HepG2 (cell line): Measurements from ENCODE around the gene TUT7. TPM values are rescaled to one million over a fixed set of nuclear protein-coding genes. Genes with fewer than 3 reads are reported as not detected.

ENCODE experiments used
- ATAC-seq: fragments of 200-7000 bp; cut with Tn5 transposase; 3 replicates; pipeline ENCODE4 v1.9.1; 2020; ENCODE audit warnings: mild to moderate bottlenecking, moderate library complexity
- BruUV-seq: library from RNA; stranded (reverse); fragments of 400-500 nt; replicated peaks from 2 replicates; lab custom pipeline; 2021; lab: Mats Ljungman, UMichigan
- CTCF ChIA-PET: fragments of 300-600 bp; formaldehyde crosslinking; extraction: SDS; loops from one replicate; lab custom pipeline; 2021; ENCODE audit warnings: low total read pairs, inconsistent platforms, low intra/inter-chr PET ratio; lab: Yijun Ruan, JAX
- POLR2A ChIA-PET: fragments of 350-600 bp; sonication (Branson Sonifier 250); formaldehyde crosslinking; loops from one replicate; lab custom pipeline; 2020; ENCODE audit warnings: antibody characterized with exemption, inconsistent platforms; lab: Yijun Ruan, JAX
- DNase-seq: peaks from one replicate; pipeline ENCODE4 v3.0.0-alpha.2; 2015; ENCODE audit warnings: low spot score
- FAIRE-seq: peaks from 3 replicates; lab custom pipeline; 2011; peaks lifted over from hg19 to GRCh38; lab: Jason Lieb, UNC
- H2AFZ ChIP-seq: one replicate; pipeline ENCODE4 v1.6.1; 2011; ENCODE audit warnings: low read length, inconsistent platforms
- H3K27ac ChIP-seq: fragments of 300-600 bp; 3 replicates; pipeline ENCODE4 v1.8.0; 2011; ENCODE audit warnings: mixed run types, mild to moderate bottlenecking, mixed read lengths, low read length, inconsistent platforms; ENCODE audit not compliant: insufficient read depth; ENCODE audit errors: extremely low read length
- H3K27me3 ChIP-seq, 2 experiments: fragments of 200-600 bp in 1 of 2; 2 replicates in 1 of 2; 3 replicates in 1 of 2; pipeline versions ENCODE4 v1.6.0 to v1.8.0; 2011; ENCODE audit warnings: low read length in 2 of 2, mild to moderate bottlenecking in 2 of 2, moderate library complexity in 2 of 2, inconsistent platforms in 1 of 2; ENCODE audit not compliant: insufficient read depth in 2 of 2, control insufficient read depth in 1 of 2
- H3K36me3 ChIP-seq, 2 experiments: fragments of 200-600 bp in 1 of 2; replicated peaks in 1 of 2; 2 replicates in 1 of 2; 3 replicates in 1 of 2; pipeline versions ENCODE4 v1.5.1 to v1.8.0; 2011; ENCODE audit warnings: low read length in 2 of 2, inconsistent platforms in 1 of 2; ENCODE audit not compliant: insufficient read depth in 2 of 2, control insufficient read depth in 1 of 2
- H3K4me1 ChIP-seq: 2 replicates; pipeline ENCODE4 v1.5.1; 2012; ENCODE audit warnings: low read length, inconsistent platforms; ENCODE audit not compliant: insufficient read depth
- H3K4me2 ChIP-seq: 2 replicates; pipeline ENCODE4 v1.6.0; 2011; ENCODE audit warnings: low read depth, low read length, inconsistent platforms
- H3K4me3 ChIP-seq, 3 experiments: fragments of 200-600 bp in 1 of 3; sonication (generic), shearing (Covaris generic) in 1 of 3; replicated peaks in 1 of 3; 2 replicates each; pipeline ENCODE4 v1.5.1; 2011 to 2016; ENCODE audit warnings: low read length in 3 of 3, inconsistent platforms in 2 of 3, low read depth in 2 of 3, mild to moderate bottlenecking in 2 of 3, control low read depth in 1 of 3, mixed read lengths in 1 of 3; ENCODE audit not compliant: insufficient read depth in 1 of 3
- H3K79me2 ChIP-seq: one replicate; pipeline ENCODE4 v1.6.1; 2011; ENCODE audit warnings: low read length, inconsistent platforms; ENCODE audit not compliant: insufficient read depth
- H3K9ac ChIP-seq: 2 replicates; pipeline ENCODE4 v1.6.0; 2011; ENCODE audit warnings: mild to moderate bottlenecking, low read depth, low read length, inconsistent platforms; ENCODE audit not compliant: insufficient read depth
- H3K9me3 ChIP-seq: 2 replicates; pipeline ENCODE4 v1.5.1; 2012; ENCODE audit warnings: mild to moderate bottlenecking, low read length
- H4K20me1 ChIP-seq: 2 replicates; pipeline ENCODE4 v1.6.0; 2011; ENCODE audit warnings: inconsistent platforms, mild to moderate bottlenecking, low read length, moderate library complexity; ENCODE audit not compliant: insufficient read depth
- FOXP1 ChIP-seq, 2 experiments: fragments of 450-650 bp in 1 of 2; IDR thresholded peaks; 2 replicates each; pipeline ENCODE4 v1.6.1; 2017 to 2018; ENCODE audit warnings: antibody characterized with exemption in 1 of 2
- PTBP1 ChIP-seq: fragments of 200-400 bp; formaldehyde crosslinking; IDR thresholded peaks from 2 replicates; pipeline ENCODE4 v1.6.1; 2018; ENCODE audit warnings: low read length, low read depth; ENCODE audit not compliant: poor library complexity, severe bottlenecking
- RAD51 ChIP-seq: fragments of 450-650 bp; IDR thresholded peaks from 2 replicates; pipeline ENCODE4 v1.6.1; 2016; ENCODE audit warnings: borderline replicate concordance
- SUZ12 ChIP-seq: fragments of 150-350 bp; IDR thresholded peaks from 2 replicates; pipeline ENCODE4 v1.6.1; 2014; ENCODE audit warnings: low read depth, low read length
- TAF1 ChIP-seq: sonication (generic); formaldehyde crosslinking; IDR thresholded peaks from 2 replicates; pipeline ENCODE4 v1.4.0; 2020; ENCODE audit warnings: missing genetic modification reagents
- TSC22D2 ChIP-seq: sonication (generic); formaldehyde crosslinking; IDR thresholded peaks from 2 replicates; pipeline ENCODE4 v1.5.1; 2020; ENCODE audit warnings: missing genetic modification reagents, mild to moderate bottlenecking, borderline replicate concordance
- ZNF260 ChIP-seq: sonication (generic); formaldehyde crosslinking; IDR thresholded peaks from 2 replicates; pipeline ENCODE4 v1.4.0; 2020; ENCODE audit warnings: missing genetic modification reagents, low read depth, mild to moderate bottlenecking, borderline replicate concordance
- ZNF318 ChIP-seq: sonication (generic); formaldehyde crosslinking; IDR thresholded peaks from 2 replicates; pipeline ENCODE4 v1.4.0; 2020; ENCODE audit warnings: mild to moderate bottlenecking, missing genetic modification reagents
- ZNF468 ChIP-seq: sonication (generic); formaldehyde crosslinking; IDR thresholded peaks from 2 replicates; pipeline ENCODE4 v1.8.0; 2022; ENCODE audit warnings: mild to moderate bottlenecking, moderate library complexity, missing genetic modification reagents
- ZNF660 ChIP-seq: sonication (generic); formaldehyde crosslinking; IDR thresholded peaks from 2 replicates; pipeline ENCODE4 v1.5.1; 2020; ENCODE audit warnings: mild to moderate bottlenecking, low read depth, missing genetic modification reagents, borderline replicate concordance
- ZNF670 ChIP-seq: sonication (generic); formaldehyde crosslinking; IDR thresholded peaks from 2 replicates; pipeline ENCODE4 v1.8.0; 2022; ENCODE audit warnings: mild to moderate bottlenecking, missing genetic modification reagents, borderline replicate concordance
- WGBS: methylation state at CpG from one replicate; pipeline ENCODE4 v1.1.6; 2017; ENCODE audit warnings: low lambda C conversion rate; 5-methylcytosine and 5-hydroxymethylcytosine counted together
- in situ Hi-C: cut with HindIII; loops from 2 replicates; pipeline ENCODE4 v1.10.0; 2017; ENCODE audit warnings: low pct_unique_long_range_greater_than_20kb; ENCODE audit not compliant: extremely low pct_ligation_motif_present
- intact Hi-C: fragments of 100-400 bp; cut with micrococcal nuclease; formaldehyde crosslinking; loops from one replicate; pipeline ENCODE4 v1.10.0; 2022; ENCODE audit not compliant: unreplicated experiment
- polyA plus RNA-seq, 8 experiments: library from polyadenylated mRNA; depleted of rRNA in 3 of 8; stranded (reverse) in 7 of 8; unstranded in 1 of 8; fragments of >200 nt; fragmentation: Illumina TruSeq in 4 of 8; extraction: Trizol in 4 of 8; gene quantifications; 2 replicates each; pipeline versions ENCODE4 v1.2.1 to v1.2.3, GENCODE V29; 2011 to 2016; ENCODE audit warnings: low read depth in 4 of 8, missing spikeins in 1 of 8, mixed read lengths in 1 of 8; ENCODE audit not compliant: insufficient read depth in 1 of 8
- total RNA-seq, 5 experiments: library from RNA; depleted of rRNA; stranded (reverse); fragments of >200 nt; fragmentation: Illumina TruSeq; extraction: Trizol; gene quantifications; 2 replicates each; pipeline ENCODE4 v1.2.3, GENCODE V29; 2016; ENCODE audit warnings: low read depth in 1 of 5

TUT7 gene
- total and polyA plus RNA-seq, 2 of the 13 experiments (the other 11 are each of a cell fraction or from before 2014, with no cell fraction given) = 12.0 to 19.4 TPM

- POLR2A ChIA-PET = no interaction called here
- H3K4me2 ChIP-seq = no peak overlapping the region
Measured at GRCh38 chr9:86321373-86321772, 32.8 kb downstream of the TUT7 start.

More at GRCh38 chr9:86321373-86321772, 32.8 kb downstream of the TUT7 start:
- H3K36me3 ChIP-seq = peaks cover 20 to 70% of the 10 kb centered on the region in 2 experiments
- no TSS peak for BruUV-seq
- no peaks in the 10 kb centered on the region for H3K27me3 ChIP-seq
- no peak overlapping the region for H3K27ac ChIP-seq
- no peak for DNase-seq
- CTCF ChIA-PET = no interaction called here
- no peak for ATAC-seq
- H4K20me1 ChIP-seq = no peaks in the 10 kb centered on the region
- intact Hi-C loops (no loop called here), in situ Hi-C loops (no loop called here)
- FAIRE-seq = no peak
- 88% methylated on average over 5 of the region's 5 CpGs for WGBS
- no peak overlapping the region for H2AFZ ChIP-seq
- H3K4me3 ChIP-seq = no peak overlapping the region
- no peak overlapping the region for H3K9ac ChIP-seq
- no peak for TF ChIP-seq RAD51
- no peak for TF ChIP-seq ZNF468 (CRISPR knock-in tag)
- TF ChIP-seq TAF1 (CRISPR knock-in tag) = no peak
- no peak for TF ChIP-seq PTBP1
- no peak for TF ChIP-seq FOXP1 (IDR thresholded peaks at IDR 0.05)
- TF ChIP-seq FOXP1 (CRISPR knock-in tag; IDR thresholded peaks at IDR 0.05) = no peak
- no peak for TF ChIP-seq ZNF318
- no peak for TF ChIP-seq TSC22D2
- TF ChIP-seq ZNF670 (CRISPR knock-in tag) = no peak
- no peak for TF ChIP-seq ZNF260 (CRISPR knock-in tag)
- no peak for TF ChIP-seq ZNF660 (CRISPR knock-in tag)
- TF ChIP-seq SUZ12 = no peak
- no peaks in the 10 kb centered on the region for H3K9me3 ChIP-seq
- no peaks in the 10 kb centered on the region for H3K79me2 ChIP-seq
- H3K4me1 ChIP-seq = no peaks in the 10 kb centered on the region
